NT2/D1 (cell line): ENCODE results near the gene STK32B.

Source experiments
- YY1 ChIP-seq: IDR thresholded peaks from 2 replicates; pipeline ENCODE4 v1.6.1; 2011; ENCODE audit not compliant: insufficient read length, insufficient read depth
- ZNF274 ChIP-seq: IDR thresholded peaks from 2 replicates; pipeline ENCODE4 v1.6.1; 2011; ENCODE audit warnings: mild to moderate bottlenecking, low read depth, low read length

GRCh38 chr4:5460106-5460801, 409.0 kb downstream of the STK32B start:
- TF ChIP-seq YY1 (no peak), ZNF274 (no peak)
